Urothelium cell line (cell line): Measurements from ENCODE around the gene PTPN13.
A peak's percentile ranks its signal among the peaks of the same experiment; 100 is the strongest.

ENCODE experiments used
- DNase-seq: peaks from one replicate; pipeline ENCODE4 v3.0.0; 2011; ENCODE audit warnings: low spot score, mixed read lengths
- FAIRE-seq: peaks from 2 replicates; lab custom pipeline; 2011; peaks lifted over from hg19 to GRCh38; lab: Jason Lieb, UNC

The PTPN13 gene

GRCh38 chr4:86848136-86848535 is 254.0 kb downstream of the PTPN13 start:
- FAIRE-seq, result no peak
- no peak for DNase-seq

- FAIRE-seq, result no peak
- DNase-seq, result no peak
Observed at GRCh38 chr4:86848732-86849619, 254.9 kb downstream of the PTPN13 start, which contains the start of gene SLC10A6. TSS of gene SLC10A6 (minus strand) at chr4:86849384. CDS start at chr4:86849115, 269 bp downstream.

GRCh38 chr4:86853209-86853608 is 259.1 kb downstream of the PTPN13 start:
- FAIRE-seq (no peak), DNase-seq (no peak)

- FAIRE-seq (no peak), DNase-seq (peak; percentile 38)
Observed at GRCh38 chr4:86855572-86855971, 261.5 kb downstream of the PTPN13 start.

- DNase-seq (no peak), FAIRE-seq (no peak)
Observed at GRCh38 chr4:86856896-86857295, 262.8 kb downstream of the PTPN13 start.

GRCh38 chr4:86857341-86858052 is 263.4 kb downstream of the PTPN13 start:
- FAIRE-seq, result no peak

More at GRCh38 chr4:86857341-86858052, 263.4 kb downstream of the PTPN13 start:
- DNase-seq, result no peak
